Articular chondrocyte of knee joint (primary cell): ENCODE data around the gene TOLLIP. TPM values are rescaled to one million over a fixed set of nuclear protein-coding genes. Genes with fewer than 3 reads are reported as not detected.

Experiments
- small RNA-seq: library from RNA; depleted of rRNA; stranded (forward); fragments of <200 nt; gene quantifications from one replicate; pipeline ENCODE3, GENCODE V24; 2012
- total RNA-seq: library from RNA; depleted of rRNA; stranded (reverse); fragments of >200 nt; gene quantifications from 2 replicates; pipeline ENCODE4 v1.2.3, GENCODE V29; 2012

TOLLIP gene
- 26.6 and 30.2 TPM in 2 replicates for total RNA-seq

DNA sequence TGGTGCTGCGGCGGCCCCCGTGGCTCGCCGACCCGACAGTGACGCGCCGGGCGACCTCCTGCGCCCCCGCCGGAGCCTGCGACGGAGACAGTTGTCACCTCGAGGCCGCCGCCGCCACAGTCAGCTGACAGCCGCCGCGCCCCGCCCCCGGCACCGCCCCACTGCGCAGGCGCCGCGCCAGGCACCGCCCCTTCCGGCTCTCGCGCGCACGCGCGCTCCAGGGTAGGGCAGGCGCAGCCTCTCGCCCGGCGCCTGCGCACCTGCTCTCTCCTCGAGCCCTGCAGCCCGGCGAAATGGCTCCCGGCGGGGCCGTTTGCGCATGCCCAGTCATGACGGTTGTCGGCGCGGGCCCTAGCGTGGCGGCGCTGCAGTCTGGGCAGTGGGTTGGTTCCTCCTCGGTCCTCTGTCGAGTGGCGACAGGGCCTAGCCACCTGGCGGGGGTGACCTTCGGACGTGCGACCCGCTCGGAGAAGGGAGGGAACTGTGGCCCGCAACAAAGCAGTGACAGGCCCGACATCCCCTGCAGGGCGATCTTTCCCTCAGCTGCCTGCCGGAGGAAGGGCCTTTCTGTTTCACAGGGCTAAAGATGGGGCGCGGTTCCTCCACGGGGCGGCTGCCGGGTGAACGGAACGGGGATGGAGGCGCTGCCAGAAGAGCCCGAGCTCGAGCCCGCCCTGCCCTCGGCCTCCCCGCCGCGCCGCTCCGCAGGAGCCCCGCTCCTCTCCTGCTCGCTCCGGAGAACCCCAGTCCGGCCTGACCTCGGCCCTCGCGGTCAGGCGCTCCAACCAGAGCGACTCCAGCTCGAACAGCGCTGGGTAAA, at the start of gene TOLLIP:
Gene TOLLIP, minus strand, starts transcription at position 135 of the 820 bp plus-strand sequence. Its CDS starts 134 bp downstream, at position 1.

Small RNA genes within 50 kb of the gene (small RNA-seq; reads per million reads assigned to genes)
- gene MIR6744, result not detected

Other genes starting within 250 kb of the TOLLIP start
- gene MUC2, start 234.8 kb downstream of the TOLLIP start, total RNA-seq, result not detected in 2 replicates
- not detected in 2 replicates for gene MUC5AC, start 151.7 kb downstream of the TOLLIP start, total RNA-seq
- not detected in 2 replicates for gene MUC5B, start 86.6 kb downstream of the TOLLIP start, total RNA-seq
- under 0.01 TPM in 1 of 2 replicates, not detected in the other for gene BRSK2, start 80.3 kb upstream of the TOLLIP start, total RNA-seq
- gene MOB2, start 177.1 kb upstream of the TOLLIP start, total RNA-seq, result 13.1 and 14.2 TPM in 2 replicates